Fibroblast of lung (primary cell): ENCODE measurements around the gene CC2D2B.

Source experiments
- EZH2 ChIP-seq: IDR thresholded peaks from 2 replicates; pipeline ENCODE4 v1.5.1; 2012; ENCODE audit warnings: low read length, control low read depth, mild to moderate bottlenecking; ENCODE audit errors: missing control alignments
- TF ChIP-seq, protein P1 (sequence below), 2 donors: IDR thresholded peaks in 1 of 2; conservative IDR thresholded peaks in 1 of 2; 1 replicate in 1 of 2; 2 replicates in 1 of 2; pipeline ENCODE4 v1.5.1; 2011 to 2012; ENCODE audit warnings: low read length in 2 of 2, control low read depth in 1 of 2, inconsistent platforms in 1 of 2, low read depth in 1 of 2, mild to moderate bottlenecking in 1 of 2

- TF ChIP-seq, protein P1, sequence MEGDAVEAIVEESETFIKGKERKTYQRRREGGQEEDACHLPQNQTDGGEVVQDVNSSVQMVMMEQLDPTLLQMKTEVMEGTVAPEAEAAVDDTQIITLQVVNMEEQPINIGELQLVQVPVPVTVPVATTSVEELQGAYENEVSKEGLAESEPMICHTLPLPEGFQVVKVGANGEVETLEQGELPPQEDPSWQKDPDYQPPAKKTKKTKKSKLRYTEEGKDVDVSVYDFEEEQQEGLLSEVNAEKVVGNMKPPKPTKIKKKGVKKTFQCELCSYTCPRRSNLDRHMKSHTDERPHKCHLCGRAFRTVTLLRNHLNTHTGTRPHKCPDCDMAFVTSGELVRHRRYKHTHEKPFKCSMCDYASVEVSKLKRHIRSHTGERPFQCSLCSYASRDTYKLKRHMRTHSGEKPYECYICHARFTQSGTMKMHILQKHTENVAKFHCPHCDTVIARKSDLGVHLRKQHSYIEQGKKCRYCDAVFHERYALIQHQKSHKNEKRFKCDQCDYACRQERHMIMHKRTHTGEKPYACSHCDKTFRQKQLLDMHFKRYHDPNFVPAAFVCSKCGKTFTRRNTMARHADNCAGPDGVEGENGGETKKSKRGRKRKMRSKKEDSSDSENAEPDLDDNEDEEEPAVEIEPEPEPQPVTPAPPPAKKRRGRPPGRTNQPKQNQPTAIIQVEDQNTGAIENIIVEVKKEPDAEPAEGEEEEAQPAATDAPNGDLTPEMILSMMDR (conservative IDR thresholded peaks at IDR 0.05 in 1 of 2, IDR thresholded peaks at IDR 0.05 in 1 of 2; ENCODE audit: low read depth in 1 of 2, low read length in 2 of 2) = no peak
- no peak for TF ChIP-seq EZH2
Observed at GRCh38 chr10:95866467-95866842, 41.3 kb upstream of the CC2D2B start.
